H1 (cell line): ENCODE results near the gene TMEM212. TPM values are rescaled to one million over a fixed set of nuclear protein-coding genes. Genes with fewer than 3 reads are reported as not detected.

Experiments used
- CTCF ChIA-PET: fragments of 300-600 bp; sonication (Branson Sonifier 250); formaldehyde crosslinking; loops from one replicate; lab custom pipeline; 2021; ENCODE audit not compliant: partially characterized antibody; lab: Charles Lee
- POLR2A ChIA-PET: fragments of 300-600 bp; sonication (Branson Sonifier 250); formaldehyde crosslinking; loops from one replicate; lab custom pipeline; 2021; ENCODE audit warnings: inconsistent platforms; ENCODE audit not compliant: partially characterized antibody; lab: Charles Lee
- DNase-seq, 2 experiments: peaks; one replicate each; pipeline versions ENCODE4 v3.0.0 to v3.0.0-alpha.2; 2010 to 2022; ENCODE audit warnings: low spot score in 2 of 2, low read depth in 1 of 2, mixed read lengths in 1 of 2
- FAIRE-seq: peaks from 2 replicates; lab custom pipeline; 2011; peaks lifted over from hg19 to GRCh38; lab: Jason Lieb, UNC
- H2AFZ ChIP-seq: 2 replicates; pipeline ENCODE4 v1.8.1; 2012; ENCODE audit warnings: low read length, inconsistent platforms
- H2AK5ac ChIP-seq: 2 replicates; pipeline ENCODE4 v1.6.1; 2013; ENCODE audit warnings: low read depth, low read length
- H2BK120ac ChIP-seq: replicated peaks from 2 replicates; pipeline ENCODE3; 2013; ENCODE audit warnings: low read depth, low read length, inconsistent platforms
- H2BK12ac ChIP-seq: 2 replicates; pipeline ENCODE4 v1.6.1; 2013; ENCODE audit warnings: low read depth, low read length
- H2BK15ac ChIP-seq: 2 replicates; pipeline ENCODE4 v1.6.1; 2013; ENCODE audit warnings: low read length
- H2BK20ac ChIP-seq: 2 replicates; pipeline ENCODE4 v1.6.1; 2013; ENCODE audit warnings: low read length
- H2BK5ac ChIP-seq: 2 replicates; pipeline ENCODE4 v1.6.1; 2013; ENCODE audit warnings: low read depth, low read length
- H3K14ac ChIP-seq: 2 replicates; pipeline ENCODE4 v1.6.1; 2013; ENCODE audit warnings: inconsistent platforms; ENCODE audit not compliant: insufficient read length
- H3K18ac ChIP-seq: 2 replicates; pipeline ENCODE4 v1.6.1; 2013; ENCODE audit warnings: low read length; ENCODE audit errors: extremely low read depth
- H3K23ac ChIP-seq: 2 replicates; pipeline ENCODE4 v1.6.1; 2013; ENCODE audit warnings: inconsistent platforms; ENCODE audit not compliant: insufficient read length
- H3K23me2 ChIP-seq: 2 replicates; pipeline ENCODE4 v1.6.1; 2013; ENCODE audit warnings: low read depth, low read length
- H3K27ac ChIP-seq: 2 replicates; pipeline ENCODE4 v1.6.1; 2011; ENCODE audit warnings: low read depth, low read length, inconsistent platforms
- H3K27me3 ChIP-seq, 4 experiments: replicated peaks in 1 of 4; 1 replicate in 1 of 4; 2 replicates in 3 of 4; pipeline versions ENCODE4 v1.6.1 to v1.8.1; 2011 to 2013; ENCODE audit warnings: low read length in 3 of 4, mild to moderate bottlenecking in 3 of 4, inconsistent platforms in 2 of 4, mixed read lengths in 2 of 4, moderate library complexity in 1 of 4; ENCODE audit not compliant: control insufficient read depth in 3 of 4, insufficient read depth in 3 of 4; ENCODE audit errors: extremely low read depth in 1 of 4
- H3K36me3 ChIP-seq, 4 experiments: 2 replicates each; pipeline versions ENCODE4 v1.6.1 to v1.8.1; 2011 to 2013; ENCODE audit warnings: mild to moderate bottlenecking in 4 of 4, low read length in 3 of 4, moderate library complexity in 2 of 4, control low read depth in 1 of 4, inconsistent platforms in 1 of 4; ENCODE audit not compliant: insufficient read depth in 4 of 4, control insufficient read depth in 2 of 4
- H3K4ac ChIP-seq: replicated peaks from 2 replicates; pipeline ENCODE3; 2013; ENCODE audit warnings: low read length, low read depth, mixed read lengths, inconsistent platforms; ENCODE audit not compliant: insufficient read length
- H3K4me1 ChIP-seq, 4 experiments: replicated peaks in 1 of 4; 1 replicate in 1 of 4; 2 replicates in 3 of 4; pipeline versions ENCODE4 v1.6.1 to v1.8.1; 2011 to 2013; ENCODE audit warnings: low read length in 3 of 4, inconsistent platforms in 2 of 4, mixed read lengths in 1 of 4; ENCODE audit not compliant: insufficient read depth in 4 of 4, control insufficient read depth in 3 of 4
- H3K4me2 ChIP-seq, 2 experiments: 2 replicates each; pipeline versions ENCODE4 v1.6.1 to v1.8.1; 2011 to 2013; ENCODE audit warnings: low read depth in 2 of 2, low read length in 2 of 2, control low read depth in 1 of 2, inconsistent platforms in 1 of 2, mild to moderate bottlenecking in 1 of 2; ENCODE audit not compliant: insufficient read depth in 1 of 2
- H3K4me3 ChIP-seq, 4 experiments: fragments of 200-600, 300-600 bp in 1 of 4; sonication (generic), shearing (Covaris generic), sonication (Bioruptor Twin) in 1 of 4; 2 replicates each; pipeline versions ENCODE4 v1.5.1 to v1.8.1; 2011 to 2016; ENCODE audit warnings: low read length in 4 of 4, low read depth in 3 of 4, control low read depth in 2 of 4, inconsistent platforms in 2 of 4, mild to moderate bottlenecking in 2 of 4, mixed read lengths in 1 of 4, moderate library complexity in 1 of 4; ENCODE audit not compliant: insufficient read depth in 2 of 4; ENCODE audit errors: extremely low read depth in 1 of 4
- H3K56ac ChIP-seq: replicated peaks from 2 replicates; pipeline ENCODE3; 2013; ENCODE audit warnings: low read depth, mild to moderate bottlenecking, mixed read lengths, low read length, inconsistent platforms; ENCODE audit not compliant: insufficient read length
- H3K79me1 ChIP-seq: 2 replicates; pipeline ENCODE4 v1.6.1; 2013; ENCODE audit warnings: low read depth, low read length, control low read depth
- H3K79me2 ChIP-seq, 2 experiments: 2 replicates each; pipeline versions ENCODE4 v1.6.1 to v1.8.1; 2012 to 2013; ENCODE audit warnings: low read length in 2 of 2, mild to moderate bottlenecking in 2 of 2, inconsistent platforms in 1 of 2; ENCODE audit not compliant: insufficient read depth in 2 of 2, control insufficient read depth in 1 of 2
- H3K9ac ChIP-seq, 4 experiments: replicated peaks in 1 of 4; 1 replicate in 1 of 4; 2 replicates in 3 of 4; pipeline versions ENCODE4 v1.6.1 to v1.8.1; 2011 to 2013; ENCODE audit warnings: low read depth in 3 of 4, low read length in 3 of 4, control low read depth in 2 of 4, mild to moderate bottlenecking in 2 of 4, moderate library complexity in 2 of 4, inconsistent platforms in 1 of 4; ENCODE audit errors: extremely low read depth in 1 of 4
- H3K9me3 ChIP-seq, 2 experiments: 2 replicates each; pipeline versions ENCODE4 v1.6.1 to v1.8.1; 2012 to 2013; ENCODE audit warnings: mild to moderate bottlenecking in 2 of 2, moderate library complexity in 2 of 2, control low read depth in 1 of 2, inconsistent platforms in 1 of 2, low read depth in 1 of 2, low read length in 1 of 2, mixed read lengths in 1 of 2; ENCODE audit not compliant: insufficient read depth in 2 of 2
- H4K20me1 ChIP-seq, 2 experiments: replicated peaks in 1 of 2; 2 replicates each; pipeline versions ENCODE3 to v1.8.1; 2011 to 2013; ENCODE audit warnings: inconsistent platforms in 2 of 2, low read length in 2 of 2, mild to moderate bottlenecking in 1 of 2; ENCODE audit not compliant: insufficient read depth in 2 of 2, control insufficient read depth in 1 of 2
- H4K5ac ChIP-seq: 2 replicates; pipeline ENCODE4 v1.6.1; 2013; ENCODE audit warnings: low read length, low read depth, mixed read lengths, inconsistent platforms; ENCODE audit not compliant: insufficient read length
- H4K8ac ChIP-seq: 2 replicates; pipeline ENCODE4 v1.8.0; 2013; ENCODE audit warnings: mild to moderate bottlenecking, moderate library complexity, low read length, inconsistent platforms; ENCODE audit not compliant: insufficient read depth; ENCODE audit errors: extremely low read depth
- H4K91ac ChIP-seq: replicated peaks from 2 replicates; pipeline ENCODE3; 2013; ENCODE audit warnings: low read length, mixed read lengths, inconsistent platforms; ENCODE audit not compliant: insufficient read length
- BACH1 ChIP-seq: IDR thresholded peaks from 2 replicates; pipeline ENCODE4 v1.6.1; 2012; ENCODE audit warnings: low read length, improper control_type of control experiment
- EZH2 ChIP-seq: fragments of 200-600 bp; sonication (generic); IDR thresholded peaks from 2 replicates; pipeline ENCODE4 v1.7.1; 2012; ENCODE audit warnings: low read depth, mild to moderate bottlenecking, moderate library complexity, low read length, inconsistent platforms; ENCODE audit not compliant: severe bottlenecking
- GABPA ChIP-seq: IDR thresholded peaks from 2 replicates; pipeline ENCODE4 v1.6.1; 2011; ENCODE audit warnings: mild to moderate bottlenecking, low read length, moderate library complexity, borderline replicate concordance; ENCODE audit not compliant: insufficient read depth
- HDAC6 ChIP-seq: IDR thresholded peaks from one replicate; pipeline ENCODE4 v1.7.1; 2012; ENCODE audit warnings: low read depth, mild to moderate bottlenecking, inconsistent platforms, low read length, moderate library complexity
- JUND ChIP-seq: IDR thresholded peaks from 2 replicates; pipeline ENCODE4 v1.6.1; 2011; ENCODE audit warnings: mild to moderate bottlenecking, improper control_type of control experiment, low read length
- KDM5A ChIP-seq: fragments of 200-600 bp; IDR thresholded peaks from 2 replicates; pipeline ENCODE4 v1.7.1; 2012; ENCODE audit warnings: mild to moderate bottlenecking, low read length, inconsistent platforms, mixed read lengths
- POU5F1 ChIP-seq: IDR thresholded peaks from 2 replicates; pipeline ENCODE4 v1.6.1; 2011; ENCODE audit warnings: low read depth, mild to moderate bottlenecking, low read length, moderate library complexity
- RXRA ChIP-seq: IDR thresholded peaks from 2 replicates; pipeline ENCODE4 v1.6.1; 2011; ENCODE audit warnings: low read depth, mild to moderate bottlenecking, low read length, moderate library complexity; ENCODE audit not compliant: insufficient read depth
- SIN3A ChIP-seq, 2 experiments: IDR thresholded peaks in 1 of 2; conservative IDR thresholded peaks in 1 of 2; 2 replicates each; pipeline ENCODE4 v1.6.1; 2011 to 2012; ENCODE audit warnings: low read length in 2 of 2, improper control_type of control experiment in 1 of 2, low read depth in 1 of 2, mild to moderate bottlenecking in 1 of 2
- SP1 ChIP-seq: IDR thresholded peaks from 2 replicates; pipeline ENCODE4 v1.6.1; 2011; ENCODE audit warnings: low read depth, low read length
- TAF1 ChIP-seq: IDR thresholded peaks from 2 replicates; pipeline ENCODE4 v1.6.1; 2011; ENCODE audit warnings: mild to moderate bottlenecking, low read depth, low read length
- TEAD4 ChIP-seq: IDR thresholded peaks from 2 replicates; pipeline ENCODE4 v1.6.1; 2012; ENCODE audit warnings: low read depth, low read length, inconsistent platforms, mixed read lengths
- WGBS, 2 experiments: shearing (Covaris generic) in 1 of 2; methylation state at CpG; one replicate each; pipeline versions ENCODE4 v1.1.6 to v1.1.7; 2013 to 2015; ENCODE audit warnings: low lambda C conversion rate in 2 of 2, mixed read lengths in 2 of 2, inconsistent platforms in 1 of 2, low coverage in 1 of 2, missing lambda C conversion rate in 1 of 2; ENCODE audit not compliant: insufficient replicate concordance in 2 of 2, insufficient coverage in 1 of 2, insufficient read length in 1 of 2; ENCODE audit errors: extremely low coverage in 1 of 2, missing lambda C conversion rate in 1 of 2; 5-methylcytosine and 5-hydroxymethylcytosine counted together
- polyA plus RNA-seq, 7 experiments: library from polyadenylated mRNA; depleted of rRNA in 3 of 7; stranded (reverse) in 5 of 7; unstranded in 2 of 7; fragments of >200 nt in 5 of 7; fragments of 200-250 nt in 2 of 7; gene quantifications; 1 replicate in 5 of 7; 2 replicates in 1 of 7; 4 replicates in 1 of 7; pipeline versions ENCODE4 v1.2.1 to v1.2.3, GENCODE V29; 2011 to 2013; ENCODE audit warnings: missing spikeins in 2 of 7, mixed read lengths in 2 of 7
- total RNA-seq: library from RNA; stranded (reverse); fragmentation: NEBNext Ultra II Directional; extraction: Animal tissue kit (Norgen Biotek cat#: 25700); gene quantifications from 2 replicates; pipeline ENCODE4 v1.2.1, GENCODE V29; 2021
- TF ChIP-seq, protein P1 (sequence below): IDR thresholded peaks from 2 replicates; pipeline ENCODE4 v1.6.1; 2012; ENCODE audit warnings: inconsistent platforms

TMEM212 gene
- total and polyA plus RNA-seq, 2 of the 8 experiments (the other 6 are each of a cell fraction or from before 2014, with no cell fraction given): not detected

GRCh38 chr3:171797873-171798272, 45.3 kb upstream of the TMEM212 start:
- H3K14ac ChIP-seq: no peak overlapping the region
- no peaks in the 10 kb centered on the region for H4K20me1 ChIP-seq
- TF ChIP-seq GABPA: no peak
- no peak for TF ChIP-seq POU5F1
- no peak for TF ChIP-seq JUND
- no peak for TF ChIP-seq KDM5A
- TF ChIP-seq BACH1: no peak
- no peak for TF ChIP-seq SP1
- TF ChIP-seq RXRA: no peak
- TF ChIP-seq TAF1: no peak
- TF ChIP-seq HDAC6: no peak
- TF ChIP-seq SIN3A (conservative IDR thresholded peaks at IDR 0.05 in 1 of 2, IDR thresholded peaks at IDR 0.05 in 1 of 2; ENCODE audit: low read depth in 1 of 2, low read length in 2 of 2): no peak
- no peak for TF ChIP-seq EZH2
- TF ChIP-seq TEAD4: no peak
- TF ChIP-seq, protein P1, sequence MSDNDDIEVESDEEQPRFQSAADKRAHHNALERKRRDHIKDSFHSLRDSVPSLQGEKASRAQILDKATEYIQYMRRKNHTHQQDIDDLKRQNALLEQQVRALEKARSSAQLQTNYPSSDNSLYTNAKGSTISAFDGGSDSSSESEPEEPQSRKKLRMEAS: no peak
- TF ChIP-seq, all 59 proteins: peak for 0
- Histone ChIP-seq H4K5ac (no peak overlapping the region), H2AFZ (no peak overlapping the region), H3K4ac (no peak overlapping the region), H3K36me3 (no peaks in the 10 kb centered on the region), H3K79me1 (no peaks in the 10 kb centered on the region), H4K8ac (no peak overlapping the region), H2AK5ac (no peak overlapping the region), H3K9me3 (no peaks in the 10 kb centered on the region), H3K23me2 (no peaks in the 10 kb centered on the region), H4K91ac (no peak overlapping the region), H2BK5ac (no peak overlapping the region), H3K4me1 (peaks cover 0 to 7% (median 3%) of the 10 kb centered on the region in 4 experiments; a peak in 2 of 7 replicates), H3K79me2 (no peaks in the 10 kb centered on the region), H2BK120ac (no peak overlapping the region), H2BK12ac (no peak overlapping the region), H2BK20ac (no peak overlapping the region), H3K27me3 (no peaks in the 10 kb centered on the region), H3K27ac (no peak overlapping the region), H3K9ac (no peak overlapping the region), H2BK15ac (no peak overlapping the region), H3K23ac (no peak overlapping the region), H3K56ac (no peak overlapping the region), H3K4me2 (no peak overlapping the region; a peak in 1 of 4 replicates), H3K18ac (no peak overlapping the region), H3K4me3 (no peak overlapping the region)
- POLR2A ChIA-PET: no interaction called here
- WGBS, 2 experiments: 86% methylated on average over 3 of the region's 3 CpGs; no CpG with 5 or more reads in 1 of the 2 experiments
- no peak for FAIRE-seq
- no peak for DNase-seq
- CTCF ChIA-PET: interaction anchor here (1.0 kb wide), 1 partner anchor 9 kb away, joined by 3 read pairs; no protein-coding TSS in a partner anchor
